ENCODE results near the gene JADE2.
"Not testable (repeated sequence)": the region's sequence is repeated elsewhere in the genome, so short reads cannot be mapped to it uniquely, and the experiment has no call there.

The JADE2 gene

GRCh38 chr5:134594336-134594735 is 68.9 kb downstream of the JADE2 start:
- DNase-seq: no peak

DNA sequence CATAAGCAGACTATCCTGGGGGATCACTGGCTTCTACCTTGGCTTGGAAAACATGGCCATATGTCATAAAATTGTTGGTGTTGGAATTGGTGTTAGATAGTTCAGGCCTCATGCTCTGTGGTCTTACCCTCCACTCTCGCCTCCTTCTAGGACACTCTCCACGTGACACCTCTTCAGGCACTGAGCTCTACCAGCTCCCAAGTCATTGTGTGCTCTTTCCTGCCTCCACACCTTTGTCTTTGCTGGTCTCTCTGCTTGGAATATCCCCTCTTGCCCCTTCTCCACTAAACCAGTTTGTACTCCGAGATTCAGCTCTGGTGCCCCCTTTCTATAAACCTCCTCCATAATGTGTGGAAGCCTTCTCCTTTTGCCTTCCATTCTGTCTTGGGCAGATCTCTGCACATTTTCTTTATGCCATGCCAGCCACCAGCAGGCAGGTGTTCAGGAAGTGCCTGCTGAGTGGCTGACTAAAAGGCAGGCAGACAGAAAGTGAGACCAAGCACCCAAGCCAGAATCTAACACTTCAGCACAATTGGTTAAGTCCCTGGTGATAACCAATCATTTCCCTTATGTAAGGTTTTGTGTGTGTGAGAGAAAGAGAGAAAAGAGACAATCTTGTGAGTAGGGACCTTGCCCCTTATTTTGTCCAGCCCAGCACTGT is 69.5 kb downstream of the JADE2 start:
- no peak for DNase-seq

DNA sequence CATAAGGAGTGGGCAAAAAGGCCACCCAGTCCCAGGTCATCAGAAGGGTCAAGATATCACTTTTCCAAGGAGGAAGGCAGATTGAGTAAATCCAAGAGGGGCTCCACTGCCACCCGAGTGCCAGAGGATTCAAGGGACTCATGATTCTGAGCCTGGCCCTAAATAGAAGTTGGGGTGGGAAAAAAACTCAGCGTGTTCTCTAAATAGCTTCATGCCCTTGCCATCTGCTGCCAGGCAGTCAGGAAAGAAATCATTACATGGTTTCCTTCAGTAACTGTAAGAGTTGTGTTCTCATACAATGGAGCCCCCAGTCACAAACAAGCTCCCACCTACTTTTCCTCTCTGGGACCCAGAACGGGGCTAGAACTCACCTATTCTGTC is 70.0 kb downstream of the JADE2 start:
- DNase-seq: no peak

- not testable (repeated sequence) for DNase-seq
Measured at GRCh38 chr5:134599820-134600219, 74.3 kb downstream of the JADE2 start.

- DNase-seq: no peak
Measured at GRCh38 chr5:134600600-134600999, 75.1 kb downstream of the JADE2 start.

DNA sequence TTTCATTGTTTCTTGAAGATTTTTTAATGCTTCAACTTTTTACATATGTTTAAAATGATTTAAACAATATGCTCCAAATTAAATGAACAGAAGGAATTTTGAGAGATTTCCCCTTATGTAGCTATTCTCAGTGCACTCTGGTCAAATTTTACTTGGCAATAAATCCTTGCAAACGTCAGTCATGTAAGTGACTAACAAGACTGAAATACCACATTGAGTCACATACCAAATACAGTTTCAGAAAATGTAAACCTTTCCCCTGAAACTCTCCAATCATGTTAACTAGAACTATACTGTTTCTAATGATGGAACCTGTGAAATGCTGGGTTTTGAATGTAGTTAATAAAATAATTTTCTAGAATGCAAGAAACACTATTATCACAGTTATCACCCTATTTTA is 77.6 kb downstream of the JADE2 start:
- DNase-seq: no peak

DNA sequence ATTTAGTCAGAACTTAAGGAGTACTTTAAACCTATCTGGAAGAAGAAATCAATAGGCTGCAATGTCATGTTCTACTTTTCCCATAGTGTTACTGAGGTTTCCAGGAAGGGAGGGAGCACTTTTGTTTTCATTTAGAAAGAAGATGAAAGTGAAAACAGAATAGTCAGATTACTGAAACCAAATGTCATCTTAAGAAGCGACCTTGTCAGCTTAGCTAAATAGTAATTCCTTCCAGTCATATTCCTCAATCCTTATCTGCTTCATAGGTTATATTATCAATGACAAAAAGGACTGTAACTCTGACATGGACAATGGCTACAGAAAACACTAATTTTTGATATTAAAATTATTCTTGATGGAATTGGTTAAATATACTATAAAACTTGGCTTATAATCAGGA is 79.4 kb downstream of the JADE2 start:
- DNase-seq: no peak

GRCh38 chr5:134606726-134607125 is 81.3 kb downstream of the JADE2 start:
- DNase-seq: no peak

GRCh38 chr5:134608555-134608954 is 83.1 kb downstream of the JADE2 start:
- no peak for DNase-seq

DNA sequence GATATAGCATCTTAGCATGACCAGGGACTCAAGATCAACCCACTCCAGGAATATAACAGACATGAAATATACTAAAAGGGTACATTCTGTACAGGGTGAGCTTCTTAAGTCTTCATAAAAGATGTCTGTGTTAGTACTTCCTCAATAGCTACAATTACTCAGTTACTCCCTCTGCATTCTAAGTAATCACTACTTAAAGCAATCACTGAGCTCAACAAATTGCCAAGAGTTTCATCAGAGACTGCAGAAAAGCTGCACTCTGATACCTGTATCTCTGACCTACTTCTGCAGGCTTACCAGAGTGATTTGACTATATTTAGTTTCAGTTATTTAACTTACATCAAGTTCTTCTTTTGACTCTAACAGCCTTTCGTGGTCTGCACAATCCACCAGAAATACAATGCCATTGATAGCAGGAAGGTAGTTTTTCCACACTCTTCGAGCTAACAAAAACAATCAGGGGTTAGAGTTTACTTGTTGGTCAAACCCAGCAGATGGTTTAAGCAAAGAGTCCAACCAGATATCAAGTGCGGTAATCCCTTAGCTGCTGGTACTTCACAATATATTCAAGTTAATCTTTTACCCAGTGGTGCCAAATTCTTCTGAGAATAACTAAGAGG is 83.9 kb downstream of the JADE2 start:
- no peak for DNase-seq

- no peak for DNase-seq
Measured at GRCh38 chr5:134610725-134611124, 85.3 kb downstream of the JADE2 start.

DNA sequence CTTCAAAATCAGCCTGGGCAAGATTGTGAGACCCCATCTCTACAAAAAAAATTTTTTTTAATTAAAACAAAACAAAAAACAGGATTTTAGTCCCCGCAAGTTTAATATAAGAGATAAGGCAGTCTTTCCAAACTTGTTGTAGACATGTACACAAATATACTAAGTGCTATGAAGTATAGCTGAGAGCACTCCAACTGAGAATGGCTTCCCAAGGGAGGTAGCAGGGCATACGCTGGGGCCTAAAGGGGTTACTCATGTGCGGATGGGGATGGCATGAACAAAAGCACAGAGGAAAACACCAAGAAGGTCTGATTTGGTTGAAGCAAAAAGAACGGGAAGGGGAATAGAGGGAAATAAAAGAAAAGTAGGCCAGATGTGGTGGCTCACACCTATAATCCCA is 86.0 kb downstream of the JADE2 start:
- no peak for DNase-seq

DNA sequence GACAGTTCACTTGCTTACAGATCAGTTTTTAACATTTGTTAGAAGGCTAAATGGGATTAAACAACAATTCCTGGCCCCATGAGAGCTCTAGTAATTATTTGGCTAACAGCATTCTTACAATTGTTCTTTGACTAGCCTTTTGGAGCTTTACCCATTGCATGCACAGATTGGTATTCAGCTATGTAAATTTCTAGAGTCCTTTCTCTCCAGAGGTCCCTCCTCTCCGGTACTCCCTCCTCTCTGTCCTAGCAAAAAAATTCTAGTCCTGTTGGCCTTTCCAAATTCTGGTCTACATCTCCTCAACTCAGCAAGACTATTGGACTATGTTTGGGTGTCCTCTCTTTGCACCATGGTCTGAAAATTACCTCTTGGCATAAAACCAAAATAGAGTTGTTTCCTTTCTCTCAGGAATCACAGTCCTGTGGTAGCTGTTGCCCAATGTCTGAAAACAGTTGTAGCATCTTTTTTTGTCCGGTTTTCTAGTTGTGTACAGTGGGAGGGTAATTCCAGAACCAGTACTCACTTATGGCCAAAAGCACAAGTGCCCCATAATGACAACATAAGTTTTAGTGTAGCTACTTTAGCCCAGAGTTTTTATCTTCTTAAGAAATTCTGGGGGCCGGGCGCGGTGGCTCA is 89.1 kb downstream of the JADE2 start:
- DNase-seq: no peak

DNA sequence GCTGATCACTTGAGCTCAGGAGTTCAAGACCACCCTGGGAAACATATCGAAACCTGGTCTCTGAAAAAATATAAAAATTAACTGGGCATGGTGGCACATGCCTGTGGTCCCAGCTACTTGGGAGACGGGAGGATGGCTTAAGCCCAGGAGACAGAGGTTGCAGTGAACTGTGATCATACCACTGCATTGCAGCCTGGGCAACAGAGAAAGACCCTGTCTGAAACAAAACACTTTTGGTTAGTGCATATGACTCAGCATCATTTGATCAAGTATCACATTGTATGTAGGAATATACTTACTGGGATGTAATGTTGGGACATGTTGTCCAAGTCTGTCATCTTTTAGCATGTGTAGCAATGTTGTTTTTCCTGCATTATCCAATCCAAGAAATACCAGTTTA is 95.2 kb downstream of the JADE2 start:
- DNase-seq: no peak

DNA sequence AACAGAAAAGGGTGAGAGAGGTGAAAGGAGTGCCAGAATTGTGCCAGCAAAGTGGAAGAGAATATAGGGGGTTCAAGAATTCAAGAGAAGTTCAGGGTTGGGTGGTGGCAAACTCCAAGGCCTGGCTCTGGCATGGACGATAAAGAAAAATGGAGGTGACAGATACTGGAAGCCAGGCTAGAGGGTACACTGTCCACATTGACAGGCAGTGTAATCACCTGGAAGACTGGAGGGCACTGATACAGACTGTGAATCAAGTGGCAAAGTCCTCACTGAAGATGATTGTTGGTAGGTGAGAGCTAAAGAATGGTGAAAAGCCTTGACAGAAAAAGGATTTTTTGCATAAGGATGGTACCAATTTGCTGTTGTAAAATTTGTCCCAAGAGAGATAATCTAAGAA is 100.1 kb downstream of the JADE2 start:
- DNase-seq: no peak

DNA sequence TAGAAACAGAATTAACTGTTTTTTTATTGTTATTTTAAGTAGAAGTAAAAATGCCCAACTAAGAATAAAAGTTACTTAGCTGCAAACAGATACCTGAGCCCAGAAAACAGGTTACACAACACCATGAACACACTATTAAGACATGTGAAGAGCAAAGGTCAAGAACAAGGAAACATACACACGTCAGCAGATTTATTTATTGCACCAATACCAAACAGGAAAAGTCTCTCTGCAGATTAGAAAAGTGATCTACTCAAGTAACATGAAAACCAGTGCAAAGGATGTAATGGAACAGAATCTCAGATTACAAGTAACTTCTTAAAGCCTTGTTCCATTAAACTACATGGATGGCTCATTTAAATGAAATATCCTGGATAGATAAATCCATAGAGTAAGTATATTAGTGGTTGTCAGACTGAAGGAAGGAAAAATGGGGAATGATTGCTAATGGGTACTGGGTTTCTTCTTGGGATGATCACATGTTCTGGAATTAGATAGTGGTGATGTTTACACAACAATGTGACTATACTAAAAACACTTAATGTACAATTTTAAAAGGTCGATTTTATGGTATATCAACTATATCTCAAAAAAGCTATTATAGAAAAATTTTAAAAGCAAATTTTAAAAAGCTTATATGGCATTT is 101.0 kb downstream of the JADE2 start:
- DNase-seq: no peak

Measured in GOT3 (cell line).